Ishikawa (cell line): ENCODE results near the gene ZNF501.

Experiments
- CEBPB ChIP-seq: IDR thresholded peaks from 2 replicates; pipeline ENCODE4 v1.6.1; 2012
- CREB1 ChIP-seq: IDR thresholded peaks from 2 replicates; pipeline ENCODE4 v1.6.1; 2012; ENCODE audit warnings: low read depth
- EGR1 ChIP-seq: IDR thresholded peaks from 2 replicates; pipeline ENCODE4 v1.6.1; 2012
- EP300 ChIP-seq: IDR thresholded peaks from 2 replicates; pipeline ENCODE4 v1.6.1; 2012; ENCODE audit warnings: borderline replicate concordance
- FOXM1 ChIP-seq: IDR thresholded peaks from 2 replicates; pipeline ENCODE4 v1.6.1; 2012; ENCODE audit warnings: low read depth, borderline replicate concordance
- NFIC ChIP-seq: IDR thresholded peaks from 2 replicates; pipeline ENCODE4 v1.6.1; 2012
- RAD21 ChIP-seq: IDR thresholded peaks from 2 replicates; pipeline ENCODE4 v1.6.1; 2012; ENCODE audit warnings: low read depth
- REST ChIP-seq: IDR thresholded peaks from 2 replicates; pipeline ENCODE4 v1.6.1; 2012; ENCODE audit warnings: low read depth, mild to moderate bottlenecking
- TAF1 ChIP-seq: IDR thresholded peaks from 2 replicates; pipeline ENCODE4 v1.6.1; 2012; ENCODE audit warnings: low read depth, mild to moderate bottlenecking
- TCF12 ChIP-seq: IDR thresholded peaks from 2 replicates; pipeline ENCODE4 v1.6.1; 2012; ENCODE audit warnings: low read depth
- TEAD4 ChIP-seq: IDR thresholded peaks from 2 replicates; pipeline ENCODE4 v1.6.1; 2012
- USF1 ChIP-seq: IDR thresholded peaks from 2 replicates; pipeline ENCODE4 v1.6.1; 2012
- YY1 ChIP-seq: IDR thresholded peaks from 2 replicates; pipeline ENCODE4 v1.6.1; 2012; ENCODE audit warnings: low read depth
- ZBTB7A ChIP-seq: IDR thresholded peaks from 2 replicates; pipeline ENCODE4 v1.6.1; 2012; ENCODE audit warnings: low read depth
- TF ChIP-seq, protein P1 (sequence below): IDR thresholded peaks from 2 replicates; pipeline ENCODE4 v1.6.1; 2012

ZNF501 gene

DNA sequence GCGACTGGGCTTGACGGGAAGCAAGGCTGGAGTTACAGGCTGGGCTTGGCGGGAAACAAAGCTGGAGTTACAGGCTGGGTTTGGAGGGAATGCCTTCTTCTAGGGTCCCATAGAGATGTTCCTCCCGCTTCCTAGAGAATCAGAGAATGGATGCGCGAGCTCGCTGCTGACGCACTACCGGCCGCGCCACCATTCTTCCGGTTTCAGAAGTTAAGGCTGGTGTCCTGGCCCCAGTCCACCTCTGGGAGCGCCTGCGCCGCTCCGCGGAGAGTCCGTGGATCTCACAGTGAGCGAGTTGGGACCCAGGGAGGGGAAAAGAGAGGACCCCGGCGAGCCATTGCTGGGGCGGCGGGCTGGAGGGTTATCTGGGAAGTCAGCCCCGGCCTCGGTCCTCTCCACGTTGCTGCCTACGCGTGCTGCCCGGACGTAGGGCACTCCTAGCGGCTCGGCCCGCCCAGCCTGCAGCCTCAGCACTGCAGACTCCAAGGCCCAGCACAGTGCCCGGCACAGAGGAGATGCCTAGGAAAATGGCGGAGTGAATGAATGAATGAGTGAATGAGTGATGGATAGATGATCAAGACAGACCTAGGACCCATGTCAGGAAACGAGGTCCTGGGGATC, 16.9 kb upstream of the ZNF501 start, which contains the start of gene ZNF502:
Gene ZNF502, plus strand, starts transcription at position 206 of the 621 bp plus-strand sequence. CDS start 7,602 bp downstream, outside the sequence.
- TF ChIP-seq TAF1 (peak; percentile 31; the same call in 1 of the 2 replicates), EGR1 (no peak), CEBPB (no peak), CREB1 (peak; percentile 86), TEAD4 (no peak), NFIC (no peak), FOXM1 (no peak), YY1 (0 out of 2 replicates have a peak, but pooled peaks have one; percentile 37), ZBTB7A (no peak), USF1 (no peak), EP300 (no peak), REST (no peak), RAD21 (no peak)
- TF ChIP-seq, protein P1, sequence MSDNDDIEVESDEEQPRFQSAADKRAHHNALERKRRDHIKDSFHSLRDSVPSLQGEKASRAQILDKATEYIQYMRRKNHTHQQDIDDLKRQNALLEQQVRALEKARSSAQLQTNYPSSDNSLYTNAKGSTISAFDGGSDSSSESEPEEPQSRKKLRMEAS, result peak; percentile 58

GRCh38 chr3:44721231-44722102, 8.0 kb upstream of the ZNF501 start:
- no peak for TF ChIP-seq REST
- no peak for TF ChIP-seq USF1
- no peak for TF ChIP-seq CREB1
- TF ChIP-seq, protein P1, result no peak
- TF ChIP-seq CEBPB, result no peak
- no peak for TF ChIP-seq EGR1
- TF ChIP-seq TAF1, result no peak
- TF ChIP-seq FOXM1, result no peak
- TF ChIP-seq ZBTB7A, result no peak
- no peak for TF ChIP-seq EP300
- no peak for TF ChIP-seq TCF12
- no peak for TF ChIP-seq TEAD4
- TF ChIP-seq NFIC, result no peak
- no peak for TF ChIP-seq YY1
- no peak for TF ChIP-seq RAD21

GRCh38 chr3:44722103-44722401, 7.4 kb upstream of the ZNF501 start:
- no peak for TF ChIP-seq RAD21
- TF ChIP-seq NFIC, result no peak
- no peak for TF ChIP-seq ZBTB7A
- no peak for TF ChIP-seq EGR1
- no peak for TF ChIP-seq FOXM1
- TF ChIP-seq USF1, result no peak

- no peak for TF ChIP-seq TAF1
- TF ChIP-seq CEBPB, result no peak
- TF ChIP-seq NFIC, result no peak
- no peak for TF ChIP-seq REST
- TF ChIP-seq EGR1, result no peak
- TF ChIP-seq, protein P1, result no peak
- TF ChIP-seq TEAD4, result no peak
Measured at GRCh38 chr3:44734646-44735168, 5.3 kb downstream of the ZNF501 start.
